ENCODE measurements around the gene RIPOR3.

DNA sequence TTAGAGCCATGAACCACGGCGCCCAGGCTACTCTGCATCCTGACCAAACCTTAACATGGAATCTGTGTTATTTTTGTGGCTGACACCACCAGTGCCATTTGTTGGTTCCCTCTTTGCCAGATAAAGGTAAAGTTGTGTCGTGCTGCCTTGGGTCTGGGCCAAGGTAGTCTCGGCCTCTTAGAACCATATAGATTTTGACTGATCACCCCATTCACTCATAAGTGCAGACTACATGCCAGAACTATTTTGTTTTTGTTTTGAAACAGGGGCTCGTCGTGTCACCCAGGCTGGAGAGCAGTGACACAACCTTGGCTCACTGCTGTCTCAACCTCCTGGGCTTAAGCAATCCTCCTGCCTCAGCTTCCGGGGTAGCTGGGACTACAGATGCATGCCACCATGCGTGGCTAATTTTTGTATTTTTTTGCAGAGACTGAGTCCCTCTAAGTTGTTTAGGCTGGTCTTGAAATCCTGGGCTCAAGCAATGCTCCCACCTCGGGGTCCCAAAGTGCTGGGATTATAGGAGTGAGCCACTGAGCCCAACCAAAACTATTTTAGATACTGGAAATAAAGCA, 19.2 kb upstream of the RIPOR3 start:
- no peak for TF ChIP-seq POLR2A (IDR thresholded peaks at IDR 0.05; ENCODE audit: low read length)
- TF ChIP-seq GATA1 (IDR thresholded peaks at IDR 0.05; ENCODE audit: low read depth, low read length): no peak
